K562 (cell line): Measurements from ENCODE around the gene MPV17L2. TPM values are rescaled to one million over a fixed set of nuclear protein-coding genes. Genes with fewer than 3 reads are reported as not detected.

Source experiments
- ATAC-seq: fragments of 200-7000 bp; cut with Tn5 transposase; 3 replicates; pipeline ENCODE4 v1.9.1; 2020; ENCODE audit warnings: moderate library complexity
- BruUV-seq: library from RNA; stranded (reverse); fragments of 400-500 nt; replicated peaks from 2 replicates; lab custom pipeline; 2021; lab: Mats Ljungman, UMichigan
- CTCF ChIA-PET: fragments of 300-600 bp; formaldehyde crosslinking; extraction: SDS; loops from one replicate; lab custom pipeline; 2021; ENCODE audit warnings: low intra/inter-chr PET ratio; lab: Yijun Ruan, JAX
- POLR2A ChIA-PET: fragments of 300-600, 350-650 bp; sonication (Branson Sonifier 250); formaldehyde crosslinking; extraction: SDS; loops from one replicate; lab custom pipeline; 2021; ENCODE audit warnings: antibody characterized with exemption, inconsistent platforms; lab: Yijun Ruan, JAX
- DNase-seq, 4 experiments: peaks; one replicate each; pipeline versions ENCODE4 v3.0.0 to v3.0.0-alpha.2; 2011 to 2018; ENCODE audit warnings: low spot score in 3 of 4, mixed read lengths in 3 of 4; ENCODE audit errors: extremely low read depth in 1 of 4
- FAIRE-seq: peaks from 2 replicates; lab custom pipeline; 2011; peaks lifted over from hg19 to GRCh38; lab: Jason Lieb, UNC
- H2AFZ ChIP-seq: 2 replicates; pipeline ENCODE4 v1.6.0; 2011; ENCODE audit warnings: low read depth, low read length, control low read depth, inconsistent platforms
- H3K27ac ChIP-seq: fragments of 200-600 bp; 3 replicates; pipeline ENCODE4 v1.8.0; 2011; ENCODE audit warnings: low read depth, mild to moderate bottlenecking, control low read depth, inconsistent platforms, low read length, moderate library complexity, mixed read lengths; ENCODE audit errors: extremely low read depth
- H3K27me3 ChIP-seq, 2 experiments: fragments of 300-600 bp in 1 of 2; 2 replicates in 1 of 2; 3 replicates in 1 of 2; pipeline versions ENCODE4 v1.6.0 to v1.8.0; 2011; ENCODE audit warnings: inconsistent platforms in 2 of 2, low read length in 2 of 2, mild to moderate bottlenecking in 1 of 2, mixed read lengths in 1 of 2, moderate library complexity in 1 of 2; ENCODE audit not compliant: control insufficient read depth in 2 of 2, insufficient read depth in 2 of 2
- H3K36me3 ChIP-seq: fragments of 300-600 bp; 3 replicates; pipeline ENCODE4 v1.8.0; 2011; ENCODE audit warnings: mild to moderate bottlenecking, low read length, inconsistent platforms; ENCODE audit not compliant: control insufficient read depth, insufficient read depth
- H3K4me1 ChIP-seq, 2 experiments: fragments of 200-600 bp in 1 of 2; replicated peaks in 1 of 2; 2 replicates in 1 of 2; 3 replicates in 1 of 2; pipeline versions ENCODE4 v1.5.1 to v1.8.0; 2011; ENCODE audit warnings: inconsistent platforms in 2 of 2, low read length in 2 of 2, mild to moderate bottlenecking in 1 of 2, mixed read lengths in 1 of 2, moderate library complexity in 1 of 2; ENCODE audit not compliant: control insufficient read depth in 2 of 2, insufficient read depth in 2 of 2
- H3K4me2 ChIP-seq: 2 replicates; pipeline ENCODE4 v1.6.1; 2011; ENCODE audit warnings: low read length, control low read depth, inconsistent platforms, mixed read lengths; ENCODE audit not compliant: insufficient read depth
- H3K4me3 ChIP-seq: fragments of 200-600 bp; sonication (generic), shearing (Covaris generic); 2 replicates; pipeline ENCODE4 v1.5.1; 2016; ENCODE audit warnings: control low read depth, inconsistent platforms
- H3K79me2 ChIP-seq: fragments of 200-600 bp; 3 replicates; pipeline ENCODE4 v1.8.0; 2011; ENCODE audit warnings: low read length, inconsistent platforms; ENCODE audit not compliant: control insufficient read depth, insufficient read depth
- H3K9ac ChIP-seq, 2 experiments: 2 replicates each; pipeline versions ENCODE4 v1.6.0 to v1.6.1; 2011; ENCODE audit warnings: low read depth in 2 of 2, low read length in 2 of 2, control low read depth in 1 of 2, inconsistent platforms in 1 of 2, mild to moderate bottlenecking in 1 of 2, mixed read lengths in 1 of 2; ENCODE audit not compliant: insufficient read depth in 1 of 2
- H3K9me1 ChIP-seq: one replicate; pipeline ENCODE4 v1.6.0; 2011; ENCODE audit warnings: inconsistent platforms, mild to moderate bottlenecking, low read length, moderate library complexity; ENCODE audit not compliant: control insufficient read depth, insufficient read depth
- H3K9me3 ChIP-seq: replicated peaks from 2 replicates; pipeline ENCODE4 v1.5.1; 2011; ENCODE audit warnings: low read depth, low read length, inconsistent platforms; ENCODE audit not compliant: control insufficient read depth, insufficient read depth
- H4K20me1 ChIP-seq: replicated peaks from 2 replicates; pipeline ENCODE4 v1.6.1; 2011; ENCODE audit warnings: low read length, inconsistent platforms, mixed read lengths; ENCODE audit not compliant: control insufficient read depth, insufficient read depth
- MIER1 ChIP-seq: fragments of 450-650 bp; IDR thresholded peaks from 2 replicates; pipeline ENCODE4 v1.6.1; 2016; ENCODE audit warnings: antibody characterized with exemption, mild to moderate bottlenecking, low read depth
- SLC30A9 ChIP-seq: fragments of 250-450 bp; sonication (Bioruptor Pico); IDR thresholded peaks from 2 replicates; pipeline ENCODE4 v1.8.0; 2022; ENCODE audit warnings: mild to moderate bottlenecking, moderate library complexity
- ZFP36 ChIP-seq: fragments of 150-350 bp; IDR thresholded peaks from 2 replicates; pipeline ENCODE4 v1.6.1; 2018; ENCODE audit warnings: low read length, low read depth; ENCODE audit not compliant: partially characterized antibody
- ZNF175 ChIP-seq: fragments of 200-800 bp; sonication (Bioruptor generic); IDR thresholded peaks from 2 replicates; pipeline ENCODE4 v1.6.1; 2016; ENCODE audit warnings: low read depth, mild to moderate bottlenecking, missing genetic modification characterization, missing compliant biosample characterization
- WGBS: fragments of 100-300 bp; shearing (Covaris generic); methylation state at CpG from one replicate; pipeline ENCODE4 v1.1.6; 2016; ENCODE audit warnings: low coverage, mixed read lengths; ENCODE audit not compliant: insufficient coverage; ENCODE audit errors: missing lambda C conversion rate; 5-methylcytosine and 5-hydroxymethylcytosine counted together
- in situ Hi-C: fragments of 300-500 bp; cut with MboI; formaldehyde crosslinking; loops from 4 replicates; pipeline ENCODE4 v1.15.0; 2018; ENCODE audit warnings: inconsistent platforms, mixed read lengths
- intact Hi-C: fragments of 100-400 bp; cut with micrococcal nuclease; formaldehyde crosslinking; loops from 2 replicates; pipeline ENCODE4 v1.14.2; 2022
- polyA plus RNA-seq, 8 experiments: library from polyadenylated mRNA; depleted of rRNA in 4 of 8; stranded (reverse) in 5 of 8; unstranded in 3 of 8; fragments of >200 nt; fragmentation: Nextera tagmentation in 2 of 8; fragmentation: Illumina TruSeq in 1 of 8; extraction: Ambion mirVana in 2 of 8; extraction: Trizol in 1 of 8; gene quantifications; 2 replicates each; pipeline versions ENCODE4 v1.2.1 to v1.2.3, GENCODE V29; 2011 to 2014; ENCODE audit warnings: inconsistent platforms in 1 of 8, missing spikeins in 1 of 8
- total RNA-seq, 7 experiments: library from RNA; depleted of rRNA in 6 of 7; stranded (reverse); fragments of >200 nt in 6 of 7; fragmentation: Illumina TruSeq in 2 of 7; extraction: Trizol in 2 of 7; gene quantifications; 2 replicates each; pipeline versions ENCODE4 v1.2.1 to v1.2.3, GENCODE V29; 2011 to 2021; ENCODE audit warnings: low replicate concordance in 1 of 7

The MPV17L2 gene
- total and polyA plus RNA-seq, 9 of the 15 experiments (the other 6 are each of a cell fraction or from before 2014, with no cell fraction given), result 10.6 to 60.2 (median 28.5) TPM

DNA sequence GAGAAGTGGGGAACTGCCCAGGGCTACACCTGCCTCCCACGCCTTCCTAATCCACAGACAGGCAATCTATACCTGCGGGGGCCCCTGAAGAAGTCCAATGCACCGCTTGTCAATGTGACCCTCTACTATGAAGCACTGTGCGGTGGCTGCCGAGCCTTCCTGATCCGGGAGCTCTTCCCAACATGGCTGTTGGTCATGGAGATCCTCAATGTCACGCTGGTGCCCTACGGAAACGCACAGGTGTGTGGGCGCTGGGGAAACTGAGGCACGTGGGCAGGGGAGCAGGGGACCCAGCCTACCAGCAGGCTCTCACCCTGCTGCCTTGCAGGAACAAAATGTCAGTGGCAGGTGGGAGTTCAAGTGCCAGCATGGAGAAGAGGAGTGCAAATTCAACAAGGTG, 18.0 kb upstream of the MPV17L2 start:
- H3K27ac ChIP-seq, result peak overlapping the region; percentile 6; the same call in 2 of the 3 replicates
- intact Hi-C loops (no loop called here), in situ Hi-C loops (no loop called here)
- peaks cover 42% of the 10 kb centered on the region; the same call in 2 of the 3 replicates for H3K36me3 ChIP-seq
- no TSS peak for BruUV-seq
- WGBS, result 39% methylated on average over 11 of the region's 11 CpGs
- no peak for TF ChIP-seq SLC30A9 (CRISPR knock-in tag)
- TF ChIP-seq MIER1, result 0 out of 2 replicates have a peak, but pooled peaks have one; percentile 3
- H3K27me3 ChIP-seq, result no peaks in the 10 kb centered on the region
- peaks cover 14 to 28% of the 10 kb centered on the region in 2 experiments for H3K4me1 ChIP-seq
- CTCF ChIA-PET, result no interaction called here
- H3K4me3 ChIP-seq, result peak overlapping the region; percentile 51
- H3K4me2 ChIP-seq, result peak overlapping the region; percentile 88
- peaks cover 15% of the 10 kb centered on the region for H3K79me2 ChIP-seq
- FAIRE-seq (no peak), DNase-seq (peak in 2 of 4 experiments; percentile 10 to 25), ATAC-seq (no peak)
- peak overlapping the region; percentile 60 to 97; a peak in 3 of 4 replicates for H3K9ac ChIP-seq
- peak overlapping the region; percentile 23 for H2AFZ ChIP-seq
- H4K20me1 ChIP-seq, result no peaks in the 10 kb centered on the region
- H3K9me3 ChIP-seq, result no peaks in the 10 kb centered on the region
- POLR2A ChIA-PET, result interaction anchor here (0.6 kb wide), 2 partner anchors 9 to 18 kb away, joined by 3 to 4 read pairs; partner anchors contain the start of gene MPV17L2
- H3K9me1 ChIP-seq, result no peaks in the 10 kb centered on the region

DNA sequence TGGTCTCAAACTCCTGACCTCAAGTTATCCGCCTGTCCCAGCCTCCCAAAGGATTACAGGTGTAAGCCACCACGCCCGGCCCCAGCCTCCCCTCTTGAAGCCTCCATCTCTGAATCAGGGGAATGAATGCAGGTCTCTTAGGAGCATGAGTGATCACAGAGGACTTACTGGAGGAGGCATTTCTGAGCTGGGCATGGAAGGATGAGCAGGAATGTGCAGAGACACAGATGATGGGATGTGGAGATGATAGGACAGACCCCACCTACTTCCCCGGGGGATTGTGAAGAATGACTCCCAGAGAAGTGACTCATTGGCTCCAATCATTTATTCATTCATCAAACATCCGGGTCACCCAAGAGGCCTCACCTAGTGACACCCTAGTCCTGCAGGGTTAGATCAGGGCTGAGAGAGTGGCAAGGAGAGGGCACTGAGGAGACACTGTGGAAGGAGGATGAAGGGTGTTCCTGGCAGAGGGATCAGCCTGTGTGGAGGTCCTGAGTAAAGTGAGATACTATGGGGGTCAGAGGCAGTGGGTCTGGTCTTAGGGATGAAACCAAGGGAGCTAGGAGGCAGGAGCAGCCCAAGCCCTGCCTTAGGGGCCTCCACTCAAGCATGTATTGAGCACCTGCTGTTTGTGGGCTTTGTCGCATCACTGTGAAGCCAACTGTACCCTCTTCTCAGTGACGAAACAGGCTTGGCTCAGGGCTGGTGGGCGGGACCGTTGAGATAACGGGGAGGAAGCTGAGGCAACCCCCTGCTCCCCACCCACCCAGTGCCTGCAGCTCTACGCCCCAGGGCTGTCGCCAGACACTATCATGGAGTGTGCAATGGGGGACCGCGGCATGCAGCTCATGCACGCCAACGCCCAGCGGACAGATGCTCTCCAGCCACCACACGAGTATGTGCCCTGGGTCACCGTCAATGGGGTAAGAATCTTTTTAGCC, 16.4 kb upstream of the MPV17L2 start:
- ATAC-seq (no peak), DNase-seq (peak in 1 of 4 experiments; percentile 14)
- H3K27me3 ChIP-seq, result no peaks in the 10 kb centered on the region
- no peak overlapping the region for H3K4me3 ChIP-seq
- in situ Hi-C loops, result no loop called here
- H3K27ac ChIP-seq, result no peak overlapping the region
- H3K4me1 ChIP-seq, result peaks cover 13 to 28% of the 10 kb centered on the region in 2 experiments
- H3K4me2 ChIP-seq, result no peak overlapping the region
- TF ChIP-seq ZNF175 (CRISPR knock-in tag), result no peak
- TF ChIP-seq ZFP36, result peak; percentile 72
- TF ChIP-seq, all 486 proteins: peak for 1
- Histone ChIP-seq H3K9ac (peak overlapping the region in 1 of 2 experiments; percentile 67; a peak in 1 of 4 replicates), H3K9me3 (no peaks in the 10 kb centered on the region), H2AFZ (no peak overlapping the region), H3K79me2 (peaks cover 15% of the 10 kb centered on the region), H3K36me3 (peaks cover 36% of the 10 kb centered on the region; the same call in 2 of the 3 replicates), H4K20me1 (no peaks in the 10 kb centered on the region), H3K9me1 (no peaks in the 10 kb centered on the region)
- POLR2A ChIA-PET, result interaction anchor here (0.5 to 1.0 kb wide), 4 partner anchors 10 to 212 kb away, joined by 3 to 5 read pairs (median 4); partner anchors contain the start of gene JUND
- intact Hi-C loops, result no loop called here
- WGBS, result 84% methylated on average over 19 of the region's 19 CpGs
- BruUV-seq, result no TSS peak
- CTCF ChIA-PET, result no interaction called here
- no peak for FAIRE-seq
